Naive thymus-derived CD8-positive, alpha-beta T cell (primary cell): Measurements from ENCODE around the gene DOLPP1. TPM values are rescaled to one million over a fixed set of nuclear protein-coding genes. Genes with fewer than 3 reads are reported as not detected.

Source experiments
- ATAC-seq, 2 donors: fragments of 150-1000 bp; cut with Tn5 transposase in 1 of 2; sonication (Bioruptor Pico), chemical (Tn5 transposase) in 1 of 2; 1 replicate in 1 of 2; 2 replicates in 1 of 2; pipeline ENCODE4 v1.10.0; 2021; ENCODE audit warnings: mild to moderate bottlenecking in 2 of 2, moderate library complexity in 2 of 2
- POLR2A ChIA-PET: fragments of 350-600 bp; sonication (Branson Sonifier 250); formaldehyde crosslinking; loops from one replicate; lab custom pipeline; 2021; ENCODE audit warnings: antibody characterized with exemption; lab: Charles Lee
- DNase-seq, 10 donors: peaks; one replicate each; pipeline versions ENCODE4 v3.0.0 to v3.0.0-alpha.2; 2020 to 2022
- H3K27ac Mint-ChIP-seq, 10 donors: one replicate each; pipeline ENCODE4 v1.8.0; 2020 to 2022; ENCODE audit warnings: mild to moderate bottlenecking in 10 of 10, mixed read lengths in 10 of 10, moderate library complexity in 4 of 10, inconsistent platforms in 1 of 10
- H3K27me3 Mint-ChIP-seq, 5 donors: one replicate each; pipeline ENCODE4 v1.8.0; 2021 to 2022; ENCODE audit warnings: mixed read lengths in 5 of 5
- H3K36me3 Mint-ChIP-seq, 3 donors: one replicate each; pipeline ENCODE4 v1.8.0; 2020 to 2022; ENCODE audit warnings: mixed read lengths in 3 of 3, mild to moderate bottlenecking in 2 of 3, inconsistent platforms in 1 of 3
- H3K4me1 Mint-ChIP-seq, 4 donors: one replicate each; pipeline ENCODE4 v1.8.0; 2021 to 2022; ENCODE audit warnings: mixed read lengths in 4 of 4
- H3K4me3 Mint-ChIP-seq, 10 donors: one replicate each; pipeline ENCODE4 v1.8.0; 2020 to 2022; ENCODE audit warnings: mild to moderate bottlenecking in 10 of 10, mixed read lengths in 10 of 10, moderate library complexity in 6 of 10, inconsistent platforms in 1 of 10
- H3K9me3 Mint-ChIP-seq, 9 donors: one replicate each; pipeline ENCODE4 v1.8.0; 2020 to 2022; ENCODE audit warnings: mixed read lengths in 9 of 9, mild to moderate bottlenecking in 3 of 9, inconsistent platforms in 1 of 9, moderate library complexity in 1 of 9
- polyA plus RNA-seq, 3 donors: library from polyadenylated mRNA; unstranded; fragments of 300-500 nt; fragmentation: Illumina TruSeq; gene quantifications; one replicate each; pipeline ENCODE4 v1.2.3, GENCODE V29; 2021
- total RNA-seq, 8 experiments: library from RNA in 2 of 8; stranded (reverse) in 2 of 8; gene quantifications; one replicate each; pipeline ENCODE4 v1.2.3 and lab custom pipeline; 2021 to 2026

The DOLPP1 gene
- total and polyA plus RNA-seq, 5 experiments from 2014 or later, result 5.7 to 11.1 (median 7.9) TPM

DNA sequence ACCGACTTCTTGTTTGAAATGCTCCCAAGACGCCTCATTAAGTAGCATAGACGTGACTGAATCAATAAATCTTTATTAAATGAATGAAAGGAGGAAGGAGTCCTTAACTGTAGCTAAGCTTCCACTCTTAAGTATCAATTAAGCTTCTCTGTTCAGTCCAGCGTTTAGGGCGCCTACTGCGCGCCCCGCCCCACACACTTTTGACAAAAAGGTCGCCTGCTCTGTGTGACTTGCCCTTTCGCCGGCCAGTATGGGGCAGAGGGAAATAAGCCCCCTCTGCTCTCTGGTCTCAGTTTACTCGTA lies 662 bp upstream of the DOLPP1 start:
- H3K27me3 Mint-ChIP-seq, result no peaks in the 10 kb centered on the region
- H3K9me3 Mint-ChIP-seq, result no peaks in the 10 kb centered on the region
- peak overlapping the region; percentile 83 to 93 (median 89) for H3K4me3 Mint-ChIP-seq
- peak overlapping the region; percentile 72 to 96 (median 83) for H3K27ac Mint-ChIP-seq
- no peak for ATAC-seq
- peaks cover 0 to 5% (median 0%) of the 10 kb centered on the region in 3 donors for H3K36me3 Mint-ChIP-seq
- POLR2A ChIA-PET, result interaction anchor here (0.7 to 2.3 kb wide), 12 partner anchors 11 to 830 kb away, joined by 3 to 39 read pairs (median 4); partner anchors contain the start of genes CRAT, IER5L, MIGA2 and PTPA
- peak in 1 of 10 donors; percentile 4 for DNase-seq
- peaks cover 8 to 38% (median 27%) of the 10 kb centered on the region in 4 donors for H3K4me1 Mint-ChIP-seq

GRCh38 chr9:129081388-129081904 lies 535 bp downstream of the DOLPP1 start:
- Mint-ChIP-seq H3K36me3 (peaks cover 0 to 13% (median 0%) of the 10 kb centered on the region in 3 donors), H3K4me1 (peaks cover 8 to 38% (median 27%) of the 10 kb centered on the region in 4 donors), H3K27ac (peak overlapping the region in 8 of 10 donors; percentile 37 to 96 (median 84)), H3K4me3 (peak overlapping the region; percentile 83 to 93 (median 89)), H3K27me3 (no peaks in the 10 kb centered on the region), H3K9me3 (no peaks in the 10 kb centered on the region)
- DNase-seq (no peak), ATAC-seq (no peak)
- POLR2A ChIA-PET, result interaction anchor here (0.5 to 2.3 kb wide), 18 partner anchors 9 to 1016 kb away, joined by 3 to 39 read pairs (median 4); partner anchors contain the start of genes CRAT, IER5L, MIGA2 and PTPA

- ATAC-seq, result no peak
- Mint-ChIP-seq H3K4me3 (peak overlapping the region in 1 of 10 donors; percentile 58), H3K36me3 (peaks cover 0 to 27% (median 0%) of the 10 kb centered on the region in 3 donors)
Observed at GRCh38 chr9:129084087-129084486, 3.2 kb downstream of the DOLPP1 start.

DNA sequence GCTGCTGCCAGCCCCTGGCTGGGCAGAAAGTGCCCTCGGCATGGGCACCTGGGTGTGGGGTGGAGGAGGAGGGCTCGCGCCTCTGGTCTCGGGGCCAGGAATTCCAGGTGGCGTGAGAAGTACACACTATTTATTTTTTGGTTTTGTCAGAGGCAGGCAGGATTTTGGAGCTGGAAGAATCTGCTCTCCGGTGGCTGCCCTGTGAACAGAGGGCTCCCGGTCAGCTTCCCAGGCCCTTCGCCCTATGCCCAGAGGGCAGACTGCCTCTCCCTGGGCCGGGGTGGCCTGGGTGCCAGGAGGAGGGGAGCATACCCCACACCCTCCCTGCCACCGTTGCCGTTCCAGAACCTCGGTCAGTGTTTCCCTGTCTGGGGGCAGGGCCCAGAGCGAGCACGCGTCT lies 8.3 kb downstream of the DOLPP1 start:
- Mint-ChIP-seq H3K9me3 (no peaks in the 10 kb centered on the region), H3K27ac (no peak overlapping the region), H3K4me1 (peaks cover 0 to 6% (median under 1%) of the 10 kb centered on the region in 4 donors), H3K36me3 (peaks cover 0 to 39% (median 1%) of the 10 kb centered on the region in 3 donors), H3K27me3 (no peaks in the 10 kb centered on the region), H3K4me3 (no peak overlapping the region)
- DNase-seq, result no peak
- POLR2A ChIA-PET, result no interaction called here
- ATAC-seq, result no peak

More at GRCh38 chr9:129084087-129084486, 3.2 kb downstream of the DOLPP1 start:
- DNase-seq, result no peak
- no peaks in the 10 kb centered on the region for H3K9me3 Mint-ChIP-seq
- H3K27ac Mint-ChIP-seq, result no peak overlapping the region
- H3K4me1 Mint-ChIP-seq, result peaks cover 8 to 38% (median 27%) of the 10 kb centered on the region in 4 donors
- POLR2A ChIA-PET, result interaction anchor here (1.1 kb wide), 1 partner anchor 15 kb away, joined by 3 read pairs; no protein-coding TSS in a partner anchor
- H3K27me3 Mint-ChIP-seq, result no peaks in the 10 kb centered on the region

GRCh38 chr9:129093602-129094386 lies 12.9 kb downstream of the DOLPP1 start:
- Mint-ChIP-seq H3K27me3 (no peaks in the 10 kb centered on the region), H3K9me3 (no peaks in the 10 kb centered on the region), H3K4me3 (no peak overlapping the region), H3K4me1 (peaks cover 0 to 5% (median 0%) of the 10 kb centered on the region in 4 donors), H3K27ac (no peak overlapping the region), H3K36me3 (peaks cover 0 to 17% (median 1%) of the 10 kb centered on the region in 3 donors)
- ATAC-seq, result no peak
- no peak for DNase-seq
- POLR2A ChIA-PET, result interaction anchor here (2.8 kb wide), 1 partner anchor 13 kb away, joined by 12 read pairs; the partner anchor contains the start of gene DOLPP1

DNA sequence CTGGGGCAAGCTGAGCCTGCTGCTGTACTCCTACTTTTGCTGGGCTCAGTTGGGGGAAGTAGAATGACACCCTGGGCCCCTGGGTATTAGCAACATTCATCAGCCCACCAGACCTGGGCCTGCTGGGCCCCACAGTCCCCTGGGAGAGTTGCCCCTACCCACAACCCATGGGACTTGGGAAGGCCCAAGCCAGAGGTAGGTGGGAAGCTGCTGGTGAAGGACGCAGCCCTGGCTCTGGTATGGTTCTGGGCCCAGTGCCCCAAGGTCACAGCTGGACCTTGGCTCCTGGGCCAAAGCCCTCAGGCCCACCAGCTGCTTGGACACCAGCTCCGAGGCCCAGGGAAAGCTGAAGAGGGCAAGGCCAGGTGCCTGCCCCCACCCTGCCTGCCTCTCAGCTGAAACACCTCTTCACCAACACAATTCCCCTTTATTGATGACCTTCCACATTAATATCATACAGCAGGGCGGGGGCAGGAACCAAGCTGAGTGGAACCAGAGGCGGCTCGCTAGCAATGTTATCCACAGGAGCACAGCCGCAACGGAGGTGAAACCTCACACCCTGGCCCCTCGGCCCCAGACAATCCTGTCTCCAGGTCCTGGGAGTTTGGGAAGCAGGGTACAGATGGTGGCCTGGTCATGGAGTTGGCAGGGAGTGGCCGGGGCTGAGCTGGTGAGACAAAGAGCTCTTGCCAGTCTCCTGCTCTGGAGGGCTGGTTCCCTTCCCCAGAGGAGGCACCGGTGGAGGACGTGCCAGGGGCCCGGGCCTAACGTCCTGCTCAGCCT lies 13.7 kb downstream of the DOLPP1 start:
- Mint-ChIP-seq H3K4me1 (peaks cover 0 to 5% (median 0%) of the 10 kb centered on the region in 4 donors), H3K4me3 (no peak overlapping the region), H3K27me3 (no peaks in the 10 kb centered on the region), H3K9me3 (no peaks in the 10 kb centered on the region), H3K27ac (no peak overlapping the region), H3K36me3 (peaks cover 0 to 12% (median 1%) of the 10 kb centered on the region in 3 donors)
- POLR2A ChIA-PET, result interaction anchor here (0.5 to 2.8 kb wide), 3 partner anchors 10 to 27 kb away, joined by 3 to 12 read pairs (median 5); partner anchors contain the start of gene DOLPP1
- no peak for DNase-seq
- ATAC-seq, result no peak

DNA sequence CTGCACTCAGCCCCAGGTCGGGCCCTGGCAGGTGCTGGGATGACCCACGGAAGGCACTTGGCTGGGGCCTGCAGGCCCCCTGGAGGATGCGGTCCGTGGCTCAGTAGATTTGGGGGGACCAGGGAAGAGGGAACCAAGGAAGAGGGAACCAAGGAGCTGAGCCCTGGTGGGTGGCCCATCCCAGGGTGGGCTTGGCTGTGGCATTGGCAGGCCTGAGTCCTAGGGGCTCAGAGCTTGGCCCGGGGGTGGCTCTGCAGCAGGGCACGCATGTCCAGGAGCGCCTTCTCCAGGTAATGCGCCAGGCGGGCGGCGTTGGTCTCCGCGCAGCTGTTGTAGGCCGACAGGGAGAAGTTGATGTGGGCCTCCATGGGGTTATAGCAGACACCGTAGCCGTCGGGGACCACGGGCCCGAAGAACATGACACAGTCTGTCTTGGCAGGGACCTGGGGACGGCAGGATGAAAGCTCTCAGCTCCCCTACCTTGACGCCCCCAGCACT lies 14.3 kb downstream of the DOLPP1 start:
- DNase-seq (no peak), ATAC-seq (no peak)
- Mint-ChIP-seq H3K4me3 (no peak overlapping the region), H3K9me3 (no peaks in the 10 kb centered on the region), H3K4me1 (peaks cover 0 to 5% (median 0%) of the 10 kb centered on the region in 4 donors), H3K27me3 (no peaks in the 10 kb centered on the region), H3K27ac (no peak overlapping the region), H3K36me3 (peaks cover 0 to 6% (median 0%) of the 10 kb centered on the region in 3 donors)
- POLR2A ChIA-PET, result interaction anchor here (0.5 to 2.8 kb wide), 3 partner anchors 9 to 28 kb away, joined by 3 to 12 read pairs (median 5); partner anchors contain the start of gene DOLPP1

GRCh38 chr9:129095908-129096307 lies 15.0 kb downstream of the DOLPP1 start:
- peaks cover 0 to 4% (median 0%) of the 10 kb centered on the region in 3 donors for H3K36me3 Mint-ChIP-seq
- no peaks in the 10 kb centered on the region for H3K27me3 Mint-ChIP-seq
- no peak overlapping the region for H3K27ac Mint-ChIP-seq
- ATAC-seq, result no peak
- no peak overlapping the region for H3K4me3 Mint-ChIP-seq
- DNase-seq, result no peak
- peaks cover 0 to 5% (median 0%) of the 10 kb centered on the region in 4 donors for H3K4me1 Mint-ChIP-seq
- no peaks in the 10 kb centered on the region for H3K9me3 Mint-ChIP-seq
- POLR2A ChIA-PET, result interaction anchor here (2.8 kb wide), 1 partner anchor 15 kb away, joined by 12 read pairs; the partner anchor contains the start of gene DOLPP1

GRCh38 chr9:129097671-129098306 lies 16.9 kb downstream of the DOLPP1 start:
- no peaks in the 10 kb centered on the region for H3K27me3 Mint-ChIP-seq
- H3K4me3 Mint-ChIP-seq, result no peak overlapping the region
- peaks cover 0 to 4% (median 0%) of the 10 kb centered on the region in 3 donors for H3K36me3 Mint-ChIP-seq
- no peak for DNase-seq
- H3K9me3 Mint-ChIP-seq, result no peaks in the 10 kb centered on the region
- H3K27ac Mint-ChIP-seq, result no peak overlapping the region
- H3K4me1 Mint-ChIP-seq, result peaks cover 0 to 5% (median 0%) of the 10 kb centered on the region in 4 donors
- POLR2A ChIA-PET, result interaction anchor here (1.0 to 1.5 kb wide), 2 partner anchors 10 to 12 kb away, joined by 3 to 5 read pairs; no protein-coding TSS in a partner anchor
- ATAC-seq, result no peak

DNA sequence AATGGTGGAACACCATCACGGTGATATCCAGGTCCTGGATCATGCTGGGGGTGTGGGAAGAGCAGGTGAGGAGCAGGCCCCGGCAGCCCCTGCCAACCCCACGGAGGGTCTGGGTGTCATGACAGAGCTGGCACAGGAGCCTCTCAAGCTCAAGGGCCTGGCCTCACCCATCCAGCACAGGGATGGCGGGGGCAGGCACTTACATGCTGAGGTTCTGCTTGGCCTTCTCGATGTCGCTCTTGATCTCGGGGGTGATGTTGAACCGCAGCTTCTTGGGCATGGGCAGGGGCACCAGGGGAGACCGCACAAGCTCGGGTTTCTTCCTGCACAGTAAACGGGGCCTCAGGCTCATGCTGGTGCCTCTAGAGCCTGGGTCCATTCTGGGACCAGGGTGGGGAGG lies 17.4 kb downstream of the DOLPP1 start:
- no peaks in the 10 kb centered on the region for H3K27me3 Mint-ChIP-seq
- no peaks in the 10 kb centered on the region for H3K9me3 Mint-ChIP-seq
- H3K4me3 Mint-ChIP-seq, result no peak overlapping the region
- peaks cover 0 to 4% (median 0%) of the 10 kb centered on the region in 3 donors for H3K36me3 Mint-ChIP-seq
- no peak for ATAC-seq
- peaks cover 0 to 5% (median 0%) of the 10 kb centered on the region in 4 donors for H3K4me1 Mint-ChIP-seq
- POLR2A ChIA-PET, result interaction anchor here (1.5 kb wide), 1 partner anchor 11 kb away, joined by 5 read pairs; no protein-coding TSS in a partner anchor
- peak overlapping the region in 1 of 10 donors; percentile 71 for H3K27ac Mint-ChIP-seq
- no peak for DNase-seq

DNA sequence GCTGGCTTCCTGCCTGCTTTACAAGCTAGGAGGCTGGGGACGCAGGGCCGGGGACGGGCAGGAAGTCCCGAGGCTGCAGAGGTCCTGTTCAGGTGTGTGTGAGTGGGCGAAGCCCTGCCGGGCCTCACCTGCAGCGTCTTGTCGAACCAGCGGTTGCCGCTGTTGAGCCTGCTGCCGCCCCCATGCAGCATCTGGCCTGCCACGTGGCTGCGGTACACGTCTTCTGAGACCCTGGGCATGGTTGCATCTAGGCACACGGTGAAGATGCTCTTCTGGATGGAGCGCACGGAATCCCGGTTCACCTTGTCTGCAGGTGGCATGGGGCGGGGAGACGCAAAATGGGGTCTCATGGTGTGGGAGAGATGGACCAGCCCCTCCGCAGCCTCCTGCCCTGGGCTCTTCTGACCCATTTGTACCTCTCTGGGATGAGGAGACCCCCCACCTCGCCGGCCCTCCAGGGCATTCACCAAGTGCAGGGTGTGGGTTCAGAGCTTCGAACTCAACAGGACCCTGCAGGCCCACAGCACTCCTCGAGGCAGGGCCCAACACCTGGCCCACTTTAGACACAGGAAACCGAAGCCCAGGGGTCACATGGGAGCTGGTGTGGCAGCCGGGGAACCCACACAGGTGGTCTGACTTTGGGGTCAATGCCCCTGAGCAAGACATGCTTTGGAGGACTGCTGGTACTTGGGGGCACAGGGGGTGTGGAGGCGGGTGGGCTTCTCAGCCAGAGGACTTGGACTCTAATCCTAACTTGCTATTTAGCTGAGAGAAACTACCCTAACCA lies 19.7 kb downstream of the DOLPP1 start:
- Mint-ChIP-seq H3K9me3 (no peaks in the 10 kb centered on the region), H3K4me1 (peaks cover 0 to 3% (median 0%) of the 10 kb centered on the region in 4 donors), H3K27me3 (no peaks in the 10 kb centered on the region), H3K4me3 (no peak overlapping the region), H3K27ac (no peak overlapping the region), H3K36me3 (peaks cover 0 to 4% (median 0%) of the 10 kb centered on the region in 3 donors)
- POLR2A ChIA-PET, result no interaction called here
- DNase-seq (no peak), ATAC-seq (no peak)
